OCI-LY3 (cell line): ENCODE measurements around the gene SULT4A1.

Source experiments
- CTCF ChIP-seq: fragments of 200-600, 300-600 bp; sonication (generic); IDR thresholded peaks from 2 replicates; pipeline ENCODE4 v1.5.1; 2014; ENCODE audit warnings: antibody characterized with exemption, low read length, low read depth
- EZH2phosphoT487 ChIP-seq: fragments of 200-600 bp; shearing (Covaris generic); IDR thresholded peaks from 2 replicates; pipeline ENCODE4 v1.6.1; 2018; ENCODE audit warnings: antibody characterized with exemption, mixed run types, low read depth

GRCh38 chr22:43879901-43880540 lies 17.7 kb upstream of the SULT4A1 start:
- TF ChIP-seq CTCF (no peak), EZH2phosphoT487 (no peak)
